NCI-H526 treated with DMSO at 0.1 percent for 48 hours (cell line): ENCODE measurements around the gene EEF1AKMT4.
"Not testable (repeated sequence)": the region's sequence is repeated elsewhere in the genome, so short reads cannot be mapped to it uniquely, and the experiment has no call there.

Source experiments
- DNase-seq: peaks from one replicate; lab custom pipeline; 2025; lab: John Stamatoyannopoulos, UW

Gene EEF1AKMT4

GRCh38 chr3:184259878-184260723 is 10.6 kb downstream of the EEF1AKMT4 start:
- DNase-seq, result peak; percentile 52

DNA sequence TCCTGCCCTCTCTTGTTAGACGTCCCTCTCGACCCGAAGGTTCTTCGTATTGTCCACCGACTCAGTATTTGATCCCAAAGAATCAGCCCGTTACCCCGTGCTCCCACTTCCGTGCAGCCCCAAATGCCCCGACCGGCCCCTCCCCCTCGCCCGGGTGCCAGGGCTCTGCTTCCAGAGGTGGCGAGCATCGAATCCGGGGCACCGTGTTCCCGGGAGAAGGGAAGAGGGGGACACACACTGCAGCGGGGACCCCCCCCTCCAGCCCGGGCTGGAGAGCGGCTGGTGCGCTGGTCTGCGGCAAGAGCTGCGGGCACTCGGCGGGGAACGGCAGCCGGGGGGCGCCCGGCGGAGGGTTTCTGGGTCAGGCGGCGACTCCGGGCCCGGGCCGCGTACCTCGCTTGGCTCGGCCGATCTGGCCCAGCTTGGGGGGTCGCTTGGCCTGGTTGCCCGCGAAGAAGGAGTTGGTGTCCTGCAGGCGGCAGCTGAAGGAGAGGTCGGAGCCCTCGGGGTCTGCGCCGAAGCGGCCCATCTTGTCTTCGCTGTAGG is 11.3 kb downstream of the EEF1AKMT4 start:
- DNase-seq, result no peak

DNA sequence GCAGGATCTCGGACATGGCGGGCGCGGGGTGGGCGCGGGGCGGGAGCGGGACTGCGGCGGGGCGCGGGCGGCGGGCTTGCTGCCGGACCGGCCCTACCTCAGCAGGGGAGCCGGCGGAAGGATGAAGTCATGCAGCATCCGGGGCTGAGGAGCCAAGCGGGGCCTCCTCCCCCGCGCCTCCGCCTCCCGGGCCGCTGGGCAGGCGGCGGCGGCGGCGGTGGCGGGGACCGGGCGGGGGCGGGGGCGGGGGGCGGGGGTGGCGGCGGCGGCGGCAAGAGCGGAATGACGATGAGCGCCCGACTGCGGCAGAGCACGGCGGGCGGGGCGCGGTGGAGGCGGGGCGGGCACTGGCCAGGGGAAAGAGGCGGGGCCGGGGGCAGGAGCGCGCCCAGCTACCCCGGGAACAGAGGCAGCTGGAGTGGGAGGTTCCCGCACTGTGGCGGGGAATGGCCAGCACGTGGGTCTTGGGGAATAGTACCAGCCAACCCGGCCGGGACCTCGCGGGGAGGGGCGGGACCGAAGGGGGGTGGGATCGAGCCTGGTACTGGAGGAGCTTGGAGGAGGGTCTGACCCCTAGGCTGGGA is 11.9 kb downstream of the EEF1AKMT4 start, which contains the start of gene CAMK2N2:
TSS of gene CAMK2N2 (minus strand) at position 284 of the 584 bp plus-strand sequence. CDS start at position 16, 268 bp downstream.
- DNase-seq, result peak; percentile 81

- peak; percentile 48 for DNase-seq
Measured at GRCh38 chr3:184261854-184262763, 12.6 kb downstream of the EEF1AKMT4 start.

- DNase-seq, result peak; percentile 14
Measured at GRCh38 chr3:184262764-184263179, 13.3 kb downstream of the EEF1AKMT4 start.

DNA sequence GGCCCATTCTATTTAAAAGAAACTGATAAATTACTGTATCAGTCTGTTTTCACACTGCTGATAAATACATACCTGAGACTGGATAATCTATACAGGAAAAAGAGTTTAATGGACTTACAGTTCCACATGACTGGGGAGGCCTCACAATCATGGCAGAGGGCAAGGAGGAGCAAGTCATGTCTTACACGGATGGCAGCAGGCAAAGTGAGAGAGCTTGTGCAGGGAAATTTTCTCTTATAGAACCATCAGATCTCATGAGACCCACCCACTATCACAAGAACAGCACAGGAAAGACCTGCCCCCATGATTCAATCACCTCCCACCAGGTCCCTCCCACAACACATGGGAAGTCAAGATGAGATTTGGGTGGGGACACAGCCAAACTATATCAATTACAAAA is 17.8 kb downstream of the EEF1AKMT4 start:
- DNase-seq, result not testable (repeated sequence)

GRCh38 chr3:184272269-184272668 is 22.8 kb downstream of the EEF1AKMT4 start:
- DNase-seq, result no peak

DNA sequence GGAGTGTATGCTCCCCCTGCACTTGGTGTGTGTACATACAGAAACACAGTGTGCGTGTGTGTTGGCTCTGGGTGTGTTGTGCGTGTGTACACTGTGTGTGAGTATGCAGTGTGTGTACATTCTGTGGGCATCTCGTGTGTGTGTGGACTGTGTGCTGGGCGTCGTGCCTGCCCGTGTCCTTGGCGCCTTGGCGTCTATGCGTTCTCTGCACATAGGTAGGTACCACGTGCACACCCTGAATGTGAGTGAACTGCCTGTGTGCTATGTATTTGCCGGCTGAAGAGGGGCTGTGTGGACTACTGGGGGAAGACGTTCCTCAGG is 25.9 kb downstream of the EEF1AKMT4 start:
- DNase-seq, result no peak

DNA sequence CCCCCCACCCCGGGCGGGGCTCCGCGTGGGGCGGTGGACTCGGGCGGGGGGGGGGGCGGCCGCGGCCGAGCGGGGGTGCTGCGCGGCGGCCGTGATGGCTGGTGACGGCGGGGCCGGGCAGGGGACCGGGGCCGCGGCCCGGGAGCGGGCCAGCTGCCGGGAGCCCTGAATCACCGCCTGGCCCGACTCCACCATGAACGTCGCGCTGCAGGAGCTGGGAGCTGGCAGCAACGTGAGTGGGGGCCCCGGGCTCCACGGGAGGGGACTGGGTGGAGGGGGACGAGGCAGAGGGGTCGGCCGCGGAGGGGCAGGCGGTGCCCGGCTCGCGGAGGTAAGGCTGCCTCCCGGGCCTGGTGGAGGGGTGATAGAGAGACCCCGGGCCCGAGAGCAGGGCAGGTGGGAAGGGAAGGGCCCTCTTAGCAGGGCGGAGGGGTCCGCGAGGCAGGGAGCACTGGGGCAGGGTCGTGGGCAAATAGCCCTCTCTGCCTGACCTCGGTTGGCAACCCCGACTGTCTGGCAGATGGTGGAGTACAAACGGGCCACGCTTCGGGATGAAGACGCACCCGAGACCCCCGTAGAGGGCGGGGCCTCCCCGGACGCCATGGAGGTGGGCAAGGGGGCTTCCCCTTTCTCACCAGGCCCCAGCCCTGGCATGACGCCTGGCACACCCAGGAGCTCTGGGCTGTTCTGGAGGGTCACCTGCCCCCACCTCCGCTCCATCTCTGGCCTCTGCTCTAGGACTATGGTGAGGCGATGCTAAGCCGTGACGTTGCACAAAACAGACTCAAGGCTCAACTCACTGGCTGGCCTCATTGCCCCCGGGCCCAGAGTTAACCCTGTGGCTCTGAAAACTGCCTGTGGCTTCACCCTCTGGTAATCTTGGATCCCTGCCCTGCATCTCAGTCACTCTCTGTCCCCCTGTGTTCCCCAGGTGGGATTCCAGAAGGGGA is 26.8 kb downstream of the EEF1AKMT4 start, which contains the start of gene ECE2:
TSS of gene ECE2 (plus strand) at position 62 of the 950 bp plus-strand sequence. CDS start at position 194, 132 bp downstream.
- no peak for DNase-seq

DNA sequence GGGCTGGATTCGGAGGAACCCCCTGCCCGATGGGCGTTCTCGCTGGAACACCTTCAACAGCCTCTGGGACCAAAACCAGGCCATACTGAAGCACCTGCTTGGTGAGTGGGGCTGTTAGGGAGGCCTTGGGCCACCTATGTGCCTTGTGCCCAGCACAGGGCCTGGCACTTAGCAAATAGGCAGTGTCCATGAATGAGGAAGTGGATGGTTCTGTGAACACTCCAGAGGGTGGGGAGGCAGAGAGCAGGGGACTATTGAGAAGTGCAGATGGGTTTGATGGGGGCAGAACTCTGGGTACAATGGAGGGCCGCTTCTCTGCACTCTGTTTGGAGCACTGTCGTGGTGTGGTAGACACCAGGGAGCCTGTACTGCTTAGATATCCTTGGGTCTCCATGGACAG is 27.9 kb downstream of the EEF1AKMT4 start:
- no peak for DNase-seq

DNA sequence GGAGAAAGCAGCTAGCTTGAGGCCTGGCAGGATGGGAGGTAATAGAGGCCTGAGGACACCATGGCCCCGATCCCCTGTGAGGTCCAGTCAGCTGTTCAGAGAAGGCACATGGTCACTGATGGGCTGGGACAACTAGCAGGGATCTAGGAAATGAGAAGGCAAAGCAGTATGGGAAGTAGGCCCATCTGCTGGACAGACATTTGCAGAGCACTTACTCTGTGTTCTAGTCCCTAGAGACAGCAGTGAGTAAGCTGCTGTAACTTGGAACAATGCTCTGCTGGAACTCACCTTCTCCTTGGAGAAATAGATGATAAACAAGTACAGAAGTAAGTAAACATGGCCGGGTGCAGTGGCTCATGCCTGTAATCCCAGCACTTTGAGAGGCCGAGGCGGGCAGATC is 33.5 kb downstream of the EEF1AKMT4 start:
- no peak for DNase-seq

DNA sequence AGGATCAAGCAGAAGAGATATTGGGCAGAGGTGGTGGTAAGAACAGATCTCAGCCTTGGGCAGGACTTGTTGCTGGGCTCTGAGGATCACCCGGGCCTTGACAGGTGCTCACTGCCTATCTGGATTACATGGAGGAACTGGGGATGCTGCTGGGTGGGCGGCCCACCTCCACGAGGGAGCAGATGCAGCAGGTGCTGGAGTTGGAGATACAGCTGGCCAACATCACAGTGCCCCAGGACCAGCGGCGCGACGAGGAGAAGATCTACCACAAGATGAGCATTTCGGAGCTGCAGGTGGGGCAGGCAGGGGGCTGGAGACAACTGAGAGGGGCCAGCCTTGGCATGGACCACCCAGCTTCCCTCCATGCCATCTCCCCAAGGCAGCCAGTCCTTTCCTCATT is 34.2 kb downstream of the EEF1AKMT4 start:
- no peak for DNase-seq

DNA sequence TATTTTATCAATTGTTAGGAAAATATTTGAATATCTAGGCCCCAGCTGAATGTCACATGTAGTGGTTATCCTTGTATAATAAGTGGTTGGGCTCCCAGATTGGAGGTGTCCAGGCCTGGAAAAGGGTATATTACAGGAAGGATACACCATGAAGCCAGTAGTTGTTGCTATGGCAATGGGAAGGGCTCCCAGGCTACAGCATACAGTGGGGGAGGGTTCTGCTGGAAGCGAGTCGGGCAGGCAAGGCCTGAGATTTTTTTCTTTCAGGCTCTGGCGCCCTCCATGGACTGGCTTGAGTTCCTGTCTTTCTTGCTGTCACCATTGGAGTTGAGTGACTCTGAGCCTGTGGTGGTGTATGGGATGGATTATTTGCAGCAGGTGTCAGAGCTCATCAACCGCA is 35.2 kb downstream of the EEF1AKMT4 start:
- peak; percentile 58 for DNase-seq

DNA sequence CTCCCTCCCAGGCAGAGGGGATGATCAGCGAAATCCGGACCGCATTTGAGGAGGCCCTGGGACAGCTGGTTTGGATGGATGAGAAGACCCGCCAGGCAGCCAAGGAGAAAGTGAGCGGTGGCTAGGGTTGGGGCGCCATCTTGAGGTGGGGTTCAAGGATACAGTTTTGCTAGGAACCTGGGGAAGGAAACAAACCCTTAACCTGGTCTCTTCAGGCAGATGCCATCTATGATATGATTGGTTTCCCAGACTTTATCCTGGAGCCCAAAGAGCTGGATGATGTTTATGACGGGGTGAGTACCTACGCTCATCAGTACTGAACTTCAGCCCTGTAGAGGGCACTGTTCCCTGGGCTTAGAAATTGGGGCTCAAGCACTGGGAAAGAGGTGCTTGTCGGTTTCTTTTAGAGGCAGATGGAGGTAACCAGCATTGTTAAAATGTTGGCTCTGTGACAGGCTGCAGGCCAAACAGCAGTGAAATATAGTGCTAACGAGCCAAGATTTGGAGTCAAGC is 40.0 kb downstream of the EEF1AKMT4 start:
- peak; percentile 43 for DNase-seq

DNA sequence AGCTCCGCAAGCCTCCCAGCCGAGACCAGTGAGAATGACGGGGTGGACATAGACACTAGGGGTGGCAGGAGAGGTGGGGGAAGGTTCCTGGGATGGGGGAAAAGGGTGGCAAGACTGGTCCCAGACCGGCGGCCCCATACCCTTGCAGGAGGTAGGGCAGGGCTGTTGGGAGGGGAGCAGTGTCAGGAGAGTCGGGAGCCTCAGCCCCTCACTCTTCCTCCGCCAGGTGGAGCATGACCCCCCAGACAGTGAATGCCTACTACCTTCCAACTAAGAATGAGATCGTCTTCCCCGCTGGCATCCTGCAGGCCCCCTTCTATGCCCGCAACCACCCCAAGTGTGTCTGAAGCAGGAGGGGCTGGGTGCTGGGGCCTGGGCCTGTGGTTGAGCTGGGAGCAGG is 40.9 kb downstream of the EEF1AKMT4 start:
- DNase-seq, result no peak

DNA sequence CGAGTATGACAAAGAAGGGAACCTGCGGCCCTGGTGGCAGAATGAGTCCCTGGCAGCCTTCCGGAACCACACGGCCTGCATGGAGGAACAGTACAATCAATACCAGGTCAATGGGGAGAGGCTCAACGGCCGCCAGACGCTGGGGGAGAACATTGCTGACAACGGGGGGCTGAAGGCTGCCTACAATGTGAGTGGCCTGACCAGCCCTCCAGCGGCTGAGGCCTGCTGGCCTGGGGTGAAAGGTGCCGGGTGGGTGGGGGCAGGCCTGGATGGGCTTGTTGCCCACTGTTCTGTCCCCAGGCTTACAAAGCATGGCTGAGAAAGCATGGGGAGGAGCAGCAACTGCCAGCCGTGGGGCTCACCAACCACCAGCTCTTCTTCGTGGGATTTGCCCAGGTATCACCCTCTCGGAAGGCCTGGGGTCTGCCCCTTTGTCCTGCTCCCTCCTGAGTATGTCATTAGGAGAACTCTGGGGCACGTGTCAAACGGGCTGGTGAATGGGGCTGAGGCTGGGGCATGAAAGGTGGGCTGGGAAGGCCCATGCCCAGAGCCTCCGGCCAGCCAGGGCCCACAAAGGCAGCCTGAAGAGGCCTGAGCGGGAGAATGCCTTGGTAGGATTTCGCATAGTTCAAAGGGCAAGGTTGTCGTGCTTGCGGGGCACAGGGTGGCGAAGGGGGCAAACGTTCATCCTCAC is 41.7 kb downstream of the EEF1AKMT4 start:
- no peak for DNase-seq

GRCh38 chr3:184291738-184292445 is 42.4 kb downstream of the EEF1AKMT4 start:
- no peak for DNase-seq

DNA sequence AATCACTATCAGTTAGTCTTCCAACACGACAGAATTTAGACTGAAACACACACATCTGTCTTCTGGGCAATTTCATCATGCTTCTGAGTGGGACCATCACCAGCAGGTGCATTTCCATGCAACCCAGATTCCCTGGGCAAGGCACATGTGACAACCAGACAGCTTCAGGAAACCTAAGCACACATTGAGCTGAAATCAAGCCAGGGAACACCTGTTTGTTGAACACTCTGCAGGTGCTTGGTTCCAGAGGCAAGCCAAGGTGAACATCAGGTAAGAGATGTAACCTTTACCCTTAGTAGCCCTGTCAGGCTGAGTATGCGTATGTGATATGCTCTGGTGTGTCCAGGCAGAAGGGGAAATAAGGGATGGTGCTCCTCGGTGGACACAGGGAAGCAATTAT is 46.3 kb downstream of the EEF1AKMT4 start:
- DNase-seq, result no peak

GRCh38 chr3:184296616-184297015 is 47.1 kb downstream of the EEF1AKMT4 start:
- no peak for DNase-seq
